Stomach (tissue), 4 donors: Measurements from ENCODE around the gene ZNF140.

Experiments used
- CTCF ChIP-seq, 7 experiments: fragments of 450-650 bp in 4 of 7; fragments of 200-600 bp in 3 of 7; sonication (generic) in 3 of 7; IDR thresholded peaks; one replicate each; pipeline ENCODE4 v1.5.1; 2016 to 2019; ENCODE audit warnings: antibody characterized with exemption in 7 of 7, control low read depth in 2 of 7, mild to moderate bottlenecking in 1 of 7
- POLR2A ChIP-seq, 4 donors: fragments of 450-650 bp; IDR thresholded peaks; one replicate each; pipeline ENCODE4 v1.6.1; 2016; ENCODE audit warnings: antibody characterized with exemption in 4 of 4, control low read depth in 2 of 4, mild to moderate bottlenecking in 1 of 4, moderate library complexity in 1 of 4
- POLR2AphosphoS5 ChIP-seq, 3 donors: sonication (generic); formaldehyde crosslinking; IDR thresholded peaks; one replicate each; pipeline ENCODE4 v1.6.1; 2016; ENCODE audit warnings: antibody characterized with exemption in 3 of 3

DNA sequence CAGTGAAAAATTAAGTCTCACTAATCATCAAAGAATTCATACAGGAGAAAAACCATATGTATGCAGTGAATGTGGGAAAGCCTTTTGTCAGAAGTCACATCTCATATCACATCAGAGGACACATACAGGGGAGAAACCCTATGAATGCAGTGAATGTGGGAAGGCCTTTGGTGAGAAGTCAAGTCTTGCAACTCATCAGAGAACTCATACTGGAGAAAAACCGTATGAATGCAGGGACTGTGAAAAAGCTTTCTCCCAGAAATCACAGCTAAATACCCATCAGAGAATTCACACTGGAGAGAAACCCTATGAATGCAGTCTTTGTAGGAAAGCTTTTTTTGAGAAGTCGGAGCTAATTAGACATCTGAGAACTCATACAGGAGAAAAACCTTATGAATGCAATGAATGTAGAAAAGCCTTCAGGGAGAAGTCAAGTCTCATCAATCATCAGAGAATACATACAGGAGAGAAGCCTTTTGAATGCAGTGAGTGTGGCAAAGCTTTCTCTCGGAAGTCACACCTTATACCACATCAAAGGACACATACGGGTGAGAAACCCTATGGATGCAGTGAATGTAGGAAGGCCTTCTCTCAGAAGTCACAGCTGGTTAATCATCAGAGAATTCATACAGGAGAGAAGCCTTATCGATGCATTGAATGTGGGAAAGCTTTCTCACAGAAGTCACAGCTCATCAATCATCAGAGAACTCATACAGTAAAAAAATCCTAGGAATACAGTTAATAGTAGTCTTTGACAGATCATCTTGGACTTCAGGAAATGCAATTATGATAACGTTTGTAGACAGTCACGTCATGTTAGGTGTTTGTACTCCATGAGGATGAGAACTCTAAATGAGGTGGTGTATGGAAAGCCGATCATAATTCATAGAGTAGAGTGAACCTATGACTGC is 22.3 kb upstream of the ZNF140 start:
- TF ChIP-seq POLR2A (IDR thresholded peaks at IDR 0.05) (no peak), CTCF (IDR thresholded peaks at IDR 0.05) (no peak), POLR2AphosphoS5 (IDR thresholded peaks at IDR 0.05) (no peak)
